ENCODE measurements around the gene PRSS27.

The PRSS27 gene

DNA sequence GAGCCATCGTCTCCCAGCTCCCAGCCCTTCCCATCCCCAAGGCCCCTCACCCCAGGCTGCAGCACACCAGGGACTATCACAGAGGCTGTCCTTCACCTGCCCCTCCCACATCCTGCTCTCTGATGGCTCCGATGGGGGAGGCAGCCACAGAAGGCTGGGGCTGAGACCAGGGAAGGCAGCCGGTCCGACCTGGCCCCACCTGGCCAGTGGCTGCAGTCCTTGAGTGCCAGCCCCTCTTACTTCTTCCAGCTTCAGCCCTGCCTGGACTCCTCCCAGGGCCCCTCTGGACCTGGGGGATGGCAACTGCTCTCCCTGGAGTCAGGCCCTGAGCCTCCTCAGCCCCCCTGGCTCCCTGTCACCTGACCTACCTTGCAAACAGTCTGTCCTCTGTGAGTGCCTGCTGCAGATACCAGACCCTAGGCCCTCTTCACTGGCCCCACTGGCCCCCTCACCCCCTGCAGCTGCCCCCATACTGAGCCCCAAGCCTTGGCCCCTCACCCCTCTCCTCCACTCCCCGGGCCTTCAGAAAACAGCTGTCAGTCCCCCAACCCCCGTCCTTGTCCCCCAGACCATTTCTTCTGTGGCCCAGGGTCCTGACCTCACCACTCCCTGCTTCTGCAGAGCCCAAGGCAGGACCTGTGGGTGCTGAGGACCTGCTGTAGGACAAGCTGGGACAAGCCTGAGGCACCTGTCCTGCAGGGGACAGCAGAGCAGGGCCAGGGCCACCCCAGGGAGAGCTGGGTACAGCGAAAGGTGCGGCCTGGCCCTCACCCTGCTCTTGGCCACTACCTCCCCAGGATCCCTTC lies 19.8 kb upstream of the PRSS27 start:
- no peak overlapping the region for H3K4me3 ChIP-seq (ENCODE audit: low read length)
- no peak for TF ChIP-seq CTCF (conservative IDR thresholded peaks at IDR 0.05; ENCODE audit: low read length)
- DNase-seq (ENCODE audit: low read depth), result no peak

GRCh38 chr16:2738615-2739014 lies 18.6 kb upstream of the PRSS27 start:
- no peak for DNase-seq (ENCODE audit: low read depth)
- no peak overlapping the region for H3K4me3 ChIP-seq (ENCODE audit: low read length)
- no peak for TF ChIP-seq CTCF (conservative IDR thresholded peaks at IDR 0.05; ENCODE audit: low read length)

GRCh38 chr16:2737895-2738418 lies 17.9 kb upstream of the PRSS27 start:
- no peak for DNase-seq (ENCODE audit: low read depth)
- no peak for TF ChIP-seq CTCF (conservative IDR thresholded peaks at IDR 0.05; ENCODE audit: low read length)
- no peak overlapping the region for H3K4me3 ChIP-seq (ENCODE audit: low read length)

- TF ChIP-seq CTCF (conservative IDR thresholded peaks at IDR 0.05; ENCODE audit: low read length), result no peak
Observed at GRCh38 chr16:2737238-2737605, 17.2 kb upstream of the PRSS27 start.

GRCh38 chr16:2736476-2737237 lies 16.6 kb upstream of the PRSS27 start:
- no peak for DNase-seq (ENCODE audit: low read depth)
- no peak overlapping the region for H3K4me3 ChIP-seq (ENCODE audit: low read length)
- TF ChIP-seq CTCF (conservative IDR thresholded peaks at IDR 0.05; ENCODE audit: low read length), result no peak

More at GRCh38 chr16:2737238-2737605, 17.2 kb upstream of the PRSS27 start:
- no peak overlapping the region for H3K4me3 ChIP-seq (ENCODE audit: low read length)
- no peak for DNase-seq (ENCODE audit: low read depth)

DNA sequence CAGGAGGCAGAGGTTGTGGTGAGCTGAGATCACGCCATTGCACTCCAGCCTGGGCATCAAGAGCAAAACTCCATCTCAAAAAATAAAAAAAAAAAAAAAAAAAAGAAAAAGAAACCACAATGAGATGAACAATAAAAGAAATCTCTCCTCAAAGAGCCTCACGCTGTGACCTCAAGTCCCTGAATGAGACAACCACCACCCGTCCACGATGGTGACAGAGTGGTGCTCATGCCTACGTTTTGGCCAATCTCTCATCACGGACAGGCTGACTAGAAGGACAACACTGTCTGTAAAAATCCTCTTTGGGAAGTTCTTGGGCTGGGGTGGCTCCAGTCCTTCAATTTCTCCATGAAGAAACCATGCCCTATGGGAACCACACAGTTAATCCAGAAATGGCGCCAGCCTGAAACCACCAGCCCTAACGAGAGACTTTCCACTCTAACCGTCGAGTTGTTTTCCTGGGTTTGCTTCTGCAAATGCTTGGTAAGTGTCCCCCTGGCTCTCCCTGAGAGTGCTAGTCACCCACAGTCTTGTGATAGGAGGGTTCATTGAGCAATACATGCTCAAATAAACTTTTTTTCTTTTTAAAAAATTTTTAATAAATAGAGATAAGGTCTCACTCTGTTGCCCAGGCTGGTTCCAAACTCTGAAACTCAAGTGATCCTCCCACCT lies 15.0 kb upstream of the PRSS27 start:
- no peak for DNase-seq (ENCODE audit: low read depth)
- H3K4me3 ChIP-seq (ENCODE audit: low read length), result no peak overlapping the region
- no peak for TF ChIP-seq CTCF (conservative IDR thresholded peaks at IDR 0.05; ENCODE audit: low read length)

All from AG10803 (cell line).